Natural killer cell (primary cell): ENCODE results near the gene TIGD7. TPM values are rescaled to one million over a fixed set of nuclear protein-coding genes. Genes with fewer than 3 reads are reported as not detected.

Experiments
- ATAC-seq, 3 donors: fragments of 150-1000 bp in 2 of 3; fragments of 200-7000 bp in 1 of 3; cut with Tn5 transposase; 1 replicate in 1 of 3; 2 replicates in 2 of 3; pipeline ENCODE4 v1.10.0; 2021; ENCODE audit warnings: mild to moderate bottlenecking in 2 of 3, moderate library complexity in 2 of 3
- DNase-seq, 2 donors: peaks; one replicate each; pipeline versions ENCODE4 v3.0.0 to v3.0.0-alpha.2; 2013 to 2021; ENCODE audit warnings: mixed read lengths in 1 of 2
- H3K27ac ChIP-seq: one replicate; pipeline ENCODE4 v1.5.1; 2013; ENCODE audit warnings: mild to moderate bottlenecking, low read length
- H3K27me3 ChIP-seq: one replicate; pipeline ENCODE4 v1.6.1; 2013; ENCODE audit warnings: low read length; ENCODE audit not compliant: control insufficient read depth, insufficient read depth
- H3K36me3 ChIP-seq: one replicate; pipeline ENCODE4 v1.6.1; 2013; ENCODE audit warnings: low read length; ENCODE audit not compliant: control insufficient read depth, insufficient read depth
- H3K4me1 ChIP-seq: one replicate; pipeline ENCODE4 v1.6.1; 2013; ENCODE audit warnings: low read length; ENCODE audit not compliant: control insufficient read depth, insufficient read depth
- H3K4me3 ChIP-seq: one replicate; pipeline ENCODE4 v1.5.1; 2013; ENCODE audit warnings: low read length
- H3K9me3 ChIP-seq: one replicate; pipeline ENCODE4 v1.6.1; 2013; ENCODE audit warnings: low read length; ENCODE audit not compliant: control insufficient read depth, insufficient read depth
- H3K27ac Mint-ChIP-seq, 2 donors: one replicate each; pipeline ENCODE4 v1.8.0; 2022; ENCODE audit warnings: mild to moderate bottlenecking in 2 of 2, mixed read lengths in 2 of 2, moderate library complexity in 1 of 2
- H3K27me3 Mint-ChIP-seq, 2 donors: one replicate each; pipeline ENCODE4 v1.8.0; 2022; ENCODE audit warnings: low read depth in 2 of 2, mixed read lengths in 2 of 2
- H3K36me3 Mint-ChIP-seq: one replicate; pipeline ENCODE4 v1.8.0; 2022; ENCODE audit warnings: mixed read lengths
- H3K4me1 Mint-ChIP-seq, 2 donors: one replicate each; pipeline ENCODE4 v1.8.0; 2022; ENCODE audit warnings: mixed read lengths in 2 of 2
- H3K4me3 Mint-ChIP-seq: one replicate; pipeline ENCODE4 v1.8.0; 2022; ENCODE audit warnings: mild to moderate bottlenecking, moderate library complexity, mixed read lengths
- H3K9me3 Mint-ChIP-seq, 2 donors: one replicate each; pipeline ENCODE4 v1.8.0; 2022; ENCODE audit warnings: mixed read lengths in 2 of 2
- CTCF ChIP-seq: fragments of 200-600 bp; IDR thresholded peaks from one replicate; pipeline ENCODE4 v1.8.0; 2022; ENCODE audit warnings: antibody characterized with exemption
- WGBS: methylation state at CpG from one replicate; pipeline ENCODE4 v1.1.7; 2013; ENCODE audit warnings: missing lambda C conversion rate; ENCODE audit not compliant: insufficient coverage; 5-methylcytosine and 5-hydroxymethylcytosine counted together
- intact Hi-C: fragments of 100-400 bp; cut with micrococcal nuclease; formaldehyde crosslinking; loops from one replicate; pipeline ENCODE4 v1.14.2; 2022
- total RNA-seq, 4 donors: library from RNA; stranded (reverse); fragments of 120-200 nt in 1 of 4; gene quantifications; one replicate each; pipeline versions ENCODE4 v1.2.3 to v1.2.4, GENCODE V29; 2013 to 2022

The TIGD7 gene
- total RNA-seq, 3 donors from 2014 or later (not counting 1 experiment from before 2014, with no cell fraction given): 3.7 to 9.1 (median 3.7) TPM

GRCh38 chr16:3256866-3257465, 48.3 kb downstream of the TIGD7 start:
- Histone ChIP-seq H3K36me3 (no peaks in the 10 kb centered on the region), H3K27me3 (no peaks in the 10 kb centered on the region), H3K4me3 (no peak overlapping the region), H3K4me1 (peaks cover 6% of the 10 kb centered on the region), H3K27ac (no peak overlapping the region), H3K9me3 (no peaks in the 10 kb centered on the region)
- Mint-ChIP-seq H3K36me3 (no peaks in the 10 kb centered on the region), H3K4me3 (no peak overlapping the region), H3K9me3 (no peaks in the 10 kb centered on the region), H3K4me1 (no peaks in the 10 kb centered on the region), H3K27ac (no peak overlapping the region), H3K27me3 (peaks cover 7 to 9% of the 10 kb centered on the region in 2 donors)
- no peak for TF ChIP-seq CTCF
- no peak for ATAC-seq
- no peak for DNase-seq
- WGBS: 84% methylated on average over 9 of the region's 9 CpGs
- intact Hi-C loops: no loop called here

DNA sequence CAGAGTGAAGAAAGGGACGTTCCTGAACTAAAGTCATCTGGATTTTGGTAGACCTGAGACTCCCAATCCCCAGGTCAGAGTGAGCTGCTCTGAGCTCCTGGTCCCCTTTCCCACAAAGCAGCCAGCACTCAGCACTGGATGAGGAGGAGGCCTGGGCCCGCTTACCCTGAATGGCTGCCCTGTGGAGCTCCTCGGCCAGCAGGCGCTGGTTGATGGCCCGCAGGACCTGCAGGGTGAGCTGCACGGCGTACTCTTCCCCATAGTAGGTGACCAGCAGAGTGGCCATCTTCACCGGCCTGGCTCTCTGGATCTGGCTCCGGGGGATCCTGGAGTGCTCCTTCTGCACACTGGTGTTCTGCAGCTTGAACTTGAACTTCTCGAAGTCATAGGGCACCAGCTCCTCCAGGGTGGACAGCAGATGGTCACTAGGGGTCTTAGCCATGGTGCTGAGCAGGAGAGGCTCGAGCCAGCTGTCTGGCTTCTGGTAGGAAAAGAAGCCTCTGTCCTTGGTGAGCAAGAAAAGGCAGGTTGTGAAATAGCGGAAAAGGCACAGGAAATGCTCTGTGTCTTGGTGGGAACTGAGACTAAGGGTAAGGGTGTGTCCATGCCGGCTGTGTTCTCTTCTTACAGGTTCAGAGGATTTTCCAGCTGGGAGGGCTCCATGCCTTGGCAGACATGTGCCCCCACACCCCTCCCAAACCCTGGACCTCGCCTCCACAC, 48.9 kb downstream of the TIGD7 start, which contains the start of gene MEFV:
MEFV (minus strand) TSS at position 488 of the 720 bp plus-strand sequence; CDS start at position 442, 46 bp downstream.
- ATAC-seq (peak in 1 of 3 donors; percentile 42), DNase-seq (no peak)
- H3K27ac Mint-ChIP-seq: no peak within 1 kb of the TSS
- H3K9me3 Mint-ChIP-seq: no peaks in the 10 kb centered on the region
- no peak for TF ChIP-seq CTCF
- Histone ChIP-seq H3K27me3 (no peaks in the 10 kb centered on the region), H3K27ac (no peak within 1 kb of the TSS), H3K4me1 (peaks cover 6% of the 10 kb centered on the region), H3K4me3 (peak within 1 kb of the TSS; percentile 16), H3K36me3 (no peaks in the 10 kb centered on the region), H3K9me3 (no peaks in the 10 kb centered on the region)
- no peaks in the 10 kb centered on the region for H3K4me1 Mint-ChIP-seq
- H3K36me3 Mint-ChIP-seq: no peaks in the 10 kb centered on the region
- WGBS: 81% methylated on average over 14 of the region's 14 CpGs
- peaks cover 9 to 11% of the 10 kb centered on the region in 2 donors for H3K27me3 Mint-ChIP-seq
- intact Hi-C loops: no loop called here
- no peak within 1 kb of the TSS for H3K4me3 Mint-ChIP-seq

- Histone ChIP-seq H3K9me3 (no peaks in the 10 kb centered on the region), H3K27ac (no peak overlapping the region), H3K4me1 (peaks cover 6% of the 10 kb centered on the region), H3K36me3 (no peaks in the 10 kb centered on the region), H3K4me3 (no peak overlapping the region), H3K27me3 (no peaks in the 10 kb centered on the region)
- no peak overlapping the region for H3K4me3 Mint-ChIP-seq
- DNase-seq (no peak), ATAC-seq (no peak)
- TF ChIP-seq CTCF: no peak
- 56% methylated on average over 35 of the region's 35 CpGs for WGBS
- H3K36me3 Mint-ChIP-seq: no peaks in the 10 kb centered on the region
- H3K27me3 Mint-ChIP-seq: peaks cover 13 to 14% of the 10 kb centered on the region in 2 donors
- intact Hi-C loops: no loop called here
- H3K4me1 Mint-ChIP-seq: no peaks in the 10 kb centered on the region
- H3K27ac Mint-ChIP-seq: no peak overlapping the region
- no peaks in the 10 kb centered on the region for H3K9me3 Mint-ChIP-seq
These were observed 50.9 kb downstream of the TIGD7 start for GRCh38 chr16:3254309-3254708.
